Activated CD4-positive, alpha-beta T cell treated with anti-CD3 and anti-CD28 coated beads, Interleukin-10, Interleukin-2, amounts not matched to agents 100 ng/mL and 50 ng/mL, durations not matched to agents 16 hours and 8 hours (primary cell): Measurements from ENCODE around the gene PEPD.

Source experiments
- DNase-seq: peaks from one replicate; pipeline ENCODE4 v3.0.0-alpha.2; 2020

Gene PEPD

DNA sequence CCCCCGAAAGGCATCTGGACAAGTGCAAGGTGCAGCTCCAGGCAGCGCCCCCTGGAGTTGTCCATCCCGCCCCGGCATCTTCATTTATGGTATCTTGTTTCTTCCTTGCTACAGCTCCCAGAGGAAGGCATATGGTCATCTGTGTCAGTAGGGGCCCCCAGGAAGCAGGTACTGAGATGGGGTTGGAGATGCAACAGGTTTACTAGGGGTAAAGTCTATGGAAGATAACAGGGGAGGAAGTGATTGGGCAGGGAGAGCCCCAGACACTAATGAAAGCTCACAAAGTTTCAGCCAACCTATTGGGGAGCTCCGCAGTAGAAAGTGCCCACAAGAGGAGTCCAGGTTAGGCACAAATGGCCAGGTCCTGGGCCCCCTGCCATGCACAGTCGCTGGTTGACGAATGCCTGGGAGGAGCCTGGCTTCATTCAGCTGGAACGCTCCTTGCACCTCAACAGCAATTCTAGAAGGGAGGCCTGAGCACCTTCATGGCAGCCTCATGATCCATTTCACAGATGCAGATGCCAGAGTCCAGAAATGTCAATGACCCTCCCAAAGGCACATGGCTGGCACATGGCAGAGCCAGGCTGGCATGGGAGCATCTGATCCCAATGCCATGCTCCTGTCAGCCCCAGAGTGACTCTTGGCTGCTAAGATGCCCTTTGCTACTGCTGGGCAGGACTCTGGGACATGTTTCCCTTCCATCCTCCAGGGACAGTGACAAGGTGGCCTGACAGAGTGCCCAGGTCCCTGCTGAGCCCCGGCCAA is 23.8 kb upstream of the PEPD start:
- DNase-seq = no peak

DNA sequence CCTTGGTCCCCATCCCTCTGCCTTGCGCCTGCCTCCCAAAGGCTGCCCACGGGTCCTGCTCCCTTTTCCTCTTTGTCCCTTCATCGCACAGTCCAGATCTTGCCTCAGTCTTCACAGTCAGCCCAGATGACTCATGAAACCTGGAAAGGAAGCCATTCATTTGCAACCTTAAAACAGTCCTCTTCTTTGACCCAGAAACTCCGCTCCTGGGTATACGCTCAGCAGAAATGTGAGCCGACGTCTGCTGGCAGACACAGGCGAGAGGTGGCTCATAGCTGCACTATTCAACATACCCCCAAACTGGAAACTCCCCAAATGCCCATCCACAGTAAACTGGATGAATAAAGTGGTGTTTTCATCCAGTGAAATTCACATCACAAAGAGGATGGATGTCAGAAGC is 13.6 kb upstream of the PEPD start:
- DNase-seq = no peak

DNA sequence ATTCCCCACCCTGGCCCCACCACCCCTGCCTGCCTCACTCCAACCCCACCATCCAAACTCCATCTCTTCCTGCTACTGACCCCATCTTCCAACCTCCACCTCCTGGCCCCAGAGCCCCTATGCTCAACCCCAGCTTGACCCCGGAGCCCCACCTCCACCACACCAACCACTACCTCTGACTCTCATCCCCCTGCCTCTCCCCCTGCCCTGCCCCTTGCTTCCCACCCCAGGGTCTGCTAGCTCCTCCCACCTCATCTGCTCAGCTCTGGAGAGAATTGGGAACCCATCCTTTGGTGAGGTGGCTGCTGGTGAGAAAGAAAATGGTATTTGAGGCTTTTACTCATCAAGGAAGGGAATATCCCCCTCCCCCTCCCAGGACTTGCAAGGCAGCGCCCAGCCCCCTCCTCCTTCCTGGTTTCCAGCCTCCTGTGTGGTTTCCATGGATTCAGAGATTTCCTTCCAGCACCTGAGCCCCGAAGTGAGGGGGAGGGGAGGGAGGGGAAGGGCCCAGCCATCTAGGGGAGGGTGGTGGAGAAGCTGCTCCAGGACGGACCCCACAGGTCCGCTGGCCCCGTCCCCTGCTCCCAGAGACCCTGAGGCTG is 11.4 kb upstream of the PEPD start:
- DNase-seq = no peak

DNA sequence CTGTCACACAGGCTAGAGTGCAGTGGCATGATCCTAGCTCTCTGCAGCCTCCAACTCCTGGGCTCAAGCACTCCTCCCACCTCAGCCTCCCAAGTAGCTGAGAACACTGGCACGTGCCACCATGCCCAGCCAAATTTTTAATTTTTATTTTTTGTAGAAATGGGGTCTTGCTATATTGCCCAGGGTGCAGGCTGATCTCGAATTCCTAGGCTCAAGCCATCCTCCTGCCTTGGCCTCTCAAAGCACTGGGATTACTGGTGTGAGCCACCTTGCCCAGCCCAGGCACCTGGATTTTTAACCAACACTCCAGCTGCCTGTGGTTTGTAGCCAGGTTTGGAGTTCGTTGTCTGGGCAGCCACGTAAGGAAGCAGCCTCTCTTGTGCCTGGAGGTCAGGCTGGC is 9.3 kb upstream of the PEPD start:
- no peak for DNase-seq

DNA sequence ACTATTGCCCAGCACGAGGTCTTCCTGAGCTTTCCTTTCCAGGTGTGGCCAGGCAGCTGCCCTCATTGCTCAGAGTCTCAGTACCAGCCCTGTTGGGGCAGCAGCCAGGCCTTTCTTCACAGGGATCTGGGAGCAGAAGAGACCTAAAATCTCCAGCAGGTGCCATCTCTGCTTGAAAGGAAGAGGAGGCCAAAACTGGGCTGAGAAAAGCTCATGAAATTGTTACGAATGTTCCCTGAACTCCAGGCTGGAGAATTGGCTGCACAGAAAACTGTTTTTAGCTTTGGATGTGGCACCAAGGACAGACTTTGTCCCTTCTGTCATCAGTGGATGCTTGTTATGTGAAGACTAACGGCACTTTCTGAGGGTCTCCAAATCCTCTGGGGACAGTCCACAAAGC is 8.7 kb upstream of the PEPD start:
- DNase-seq = no peak

DNA sequence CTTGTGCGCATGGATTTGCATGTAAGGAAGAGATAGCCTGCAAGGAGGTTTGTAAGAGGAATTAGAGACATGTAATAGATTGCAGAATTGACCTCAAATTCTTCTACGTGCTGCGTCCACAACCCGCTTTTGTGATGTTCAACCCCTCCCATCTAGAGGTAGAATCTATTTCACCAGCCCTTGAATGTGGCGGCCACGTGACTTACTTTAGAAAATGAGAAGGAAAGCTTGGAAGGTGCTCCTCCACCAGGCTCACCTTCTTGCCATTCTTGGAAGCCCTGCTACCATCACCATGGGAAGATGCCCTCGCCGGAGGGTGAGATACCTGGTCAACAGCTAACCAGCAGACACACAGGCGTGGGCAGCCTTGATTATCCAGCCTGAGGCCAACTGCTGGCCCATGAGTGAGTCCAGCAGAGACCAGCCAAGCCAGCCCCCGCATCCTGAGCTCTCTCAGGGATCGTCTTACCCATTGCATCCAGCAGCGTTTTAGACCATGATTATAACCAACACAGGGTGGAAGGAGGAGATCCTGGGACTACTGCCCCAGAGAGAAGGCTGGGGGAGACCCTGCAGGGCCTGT is 7.6 kb upstream of the PEPD start:
- DNase-seq = no peak

DNA sequence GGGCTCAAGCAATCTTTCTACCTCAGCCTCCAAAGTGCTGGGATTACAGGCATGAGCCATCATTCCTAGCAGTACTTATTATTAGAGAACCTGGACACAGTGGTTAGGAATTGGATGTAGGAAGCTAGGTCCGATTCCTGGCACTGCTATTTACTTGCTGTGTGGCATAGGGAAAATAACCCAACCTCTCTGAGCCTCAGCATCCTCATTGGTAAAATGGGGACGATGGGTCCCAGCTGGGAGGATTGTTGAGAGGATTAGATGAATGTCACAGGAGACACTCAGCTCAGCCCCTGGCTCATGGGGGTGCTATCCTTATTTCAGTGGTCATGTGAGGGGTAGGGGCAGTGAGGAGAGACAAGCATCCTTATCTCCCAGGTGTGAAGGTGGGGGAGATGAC is 6.8 kb upstream of the PEPD start:
- no peak for DNase-seq

DNA sequence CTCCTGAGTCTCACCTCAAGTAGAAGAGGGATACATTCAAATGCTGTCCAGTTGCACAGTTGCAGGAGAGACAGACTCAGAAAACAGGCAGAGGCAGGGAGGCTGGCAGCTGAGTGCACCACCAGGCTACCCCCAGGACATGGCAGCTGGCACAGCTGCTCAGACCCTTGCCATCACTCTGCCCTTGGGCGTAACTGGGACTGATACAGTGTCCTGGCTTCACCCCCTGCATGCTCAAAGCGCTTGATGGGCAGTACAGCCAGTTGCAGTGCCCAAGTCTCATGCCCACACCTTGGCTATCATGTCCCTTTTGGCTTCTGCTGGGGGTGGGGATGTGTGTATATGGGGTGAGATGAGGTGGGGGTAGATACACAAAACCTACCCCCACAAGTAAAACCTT is 5.5 kb upstream of the PEPD start:
- no peak for DNase-seq

DNA sequence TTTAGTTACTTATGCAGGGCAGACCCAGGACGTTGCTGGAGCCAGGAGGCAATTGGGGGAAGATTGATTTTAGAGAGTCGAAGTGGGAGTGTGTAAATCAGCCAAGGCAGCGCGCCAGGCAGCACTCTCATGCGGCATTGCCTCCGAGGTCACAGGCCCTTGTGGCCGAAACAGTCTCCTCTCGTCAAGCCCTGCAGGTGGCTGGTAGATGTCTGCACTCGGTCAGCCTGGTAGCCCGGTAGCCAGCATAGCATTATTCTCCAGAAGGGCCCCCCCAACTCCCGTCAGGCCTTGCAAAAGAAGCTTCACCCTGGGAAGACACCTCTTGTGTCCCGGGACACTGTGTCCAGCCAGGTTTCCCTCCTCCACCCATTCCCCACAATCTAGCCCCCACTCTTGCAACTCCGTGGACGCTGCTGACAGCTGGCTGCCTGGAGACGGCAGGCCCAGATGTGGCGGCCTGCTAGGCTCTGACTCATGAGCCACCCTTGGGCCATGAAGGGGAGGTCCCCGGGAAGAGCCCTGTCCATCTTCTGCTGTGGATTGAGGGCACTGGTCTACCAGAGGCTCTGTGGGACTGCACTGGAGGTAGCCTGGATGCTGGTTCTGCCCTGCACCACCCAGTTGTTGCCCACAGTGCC is 2.6 kb upstream of the PEPD start:
- DNase-seq = no peak

DNA sequence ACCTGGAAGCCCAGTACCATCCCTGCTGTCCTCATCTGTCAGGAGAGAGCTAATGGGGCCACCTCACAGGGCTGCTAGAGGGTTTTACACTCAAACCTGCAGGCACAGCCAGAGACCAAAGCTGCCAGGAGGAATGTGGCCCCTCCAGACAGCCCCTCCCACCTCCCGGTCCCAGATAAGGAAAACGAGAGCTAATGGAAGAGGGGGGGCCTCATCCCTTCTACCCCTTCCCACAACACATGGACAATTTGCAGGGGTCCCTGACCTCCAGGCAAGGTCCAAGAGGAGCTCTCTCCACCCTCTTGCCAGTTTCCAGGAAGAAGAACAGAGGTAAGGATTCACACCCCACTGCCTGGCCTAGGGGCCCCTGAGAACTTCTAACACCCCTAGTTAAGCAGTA is 1.6 kb upstream of the PEPD start:
- no peak for DNase-seq

DNA sequence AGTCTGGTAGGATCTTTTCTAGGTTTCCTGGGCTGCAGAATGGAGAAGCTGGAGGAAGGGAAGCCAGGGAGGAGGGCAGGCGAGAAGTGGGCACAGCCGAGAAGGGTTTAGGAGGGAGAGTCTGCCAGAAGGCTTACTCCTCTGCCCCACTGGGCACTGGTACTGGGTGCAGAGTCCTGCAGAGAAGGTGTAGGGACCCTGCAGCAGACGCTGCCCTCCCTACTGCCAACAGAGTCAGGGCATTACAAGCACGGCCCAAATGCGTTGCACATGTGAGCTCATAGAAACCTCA is 726 bp upstream of the PEPD start:
- DNase-seq = no peak

DNA sequence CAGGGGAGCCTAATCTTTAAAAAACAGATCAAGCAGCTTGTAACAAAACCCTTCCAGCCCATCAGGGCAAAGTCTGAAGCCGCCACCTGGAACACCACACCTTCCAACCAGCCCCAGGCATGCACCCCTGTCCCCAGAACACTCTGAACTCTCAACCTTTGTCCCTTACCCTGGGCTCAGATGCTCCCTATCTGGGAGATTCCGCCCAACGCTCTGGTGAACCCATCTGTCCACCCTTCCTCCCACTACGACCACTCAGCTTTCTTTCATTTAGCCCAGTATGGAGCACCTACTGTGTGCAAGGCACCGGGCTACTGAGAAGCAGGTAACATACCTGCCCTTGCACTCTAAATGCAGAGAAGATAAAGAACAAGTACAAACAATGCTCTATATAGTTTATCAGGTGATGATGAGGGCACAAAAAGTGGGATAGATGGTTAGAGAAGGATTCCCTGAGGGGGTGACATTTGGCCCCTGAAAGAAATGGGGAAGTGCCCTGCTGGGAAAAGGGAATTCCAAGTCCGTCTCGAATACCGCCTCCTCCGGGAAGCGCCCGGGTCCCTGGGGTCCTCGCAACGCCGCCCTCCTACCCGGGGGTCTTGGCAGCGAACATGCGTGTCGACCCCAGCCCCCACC is 629 bp downstream of the PEPD start:
- no peak for DNase-seq

DNA sequence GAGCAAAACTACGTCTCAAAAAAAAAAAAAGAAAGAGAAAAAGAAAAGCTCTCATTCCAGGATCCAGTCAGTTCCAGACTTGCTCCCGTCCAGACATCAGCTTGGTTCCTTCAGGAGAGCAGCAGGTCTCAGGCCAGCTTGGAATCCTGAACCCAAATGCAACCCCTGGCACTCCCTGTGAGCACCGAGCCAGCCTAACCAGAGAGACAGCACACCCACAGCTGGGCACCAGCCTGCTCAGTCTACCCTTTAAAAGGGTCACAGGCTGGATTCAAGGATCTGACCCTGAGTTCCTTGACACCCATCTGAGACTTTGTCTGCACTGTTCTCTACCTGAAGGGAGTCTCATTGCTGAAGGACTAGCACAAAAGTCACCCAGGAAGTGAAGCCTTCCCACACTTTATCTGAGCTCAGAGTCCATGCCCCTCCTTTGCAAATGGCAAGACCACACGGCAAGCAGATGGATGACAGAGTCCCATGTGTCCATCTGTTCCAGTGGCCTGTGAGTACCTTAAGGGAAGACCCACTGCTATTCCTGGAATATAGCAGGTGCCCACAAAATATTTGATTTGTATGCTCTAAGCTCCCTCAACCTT is 1.4 kb downstream of the PEPD start:
- DNase-seq = no peak

DNA sequence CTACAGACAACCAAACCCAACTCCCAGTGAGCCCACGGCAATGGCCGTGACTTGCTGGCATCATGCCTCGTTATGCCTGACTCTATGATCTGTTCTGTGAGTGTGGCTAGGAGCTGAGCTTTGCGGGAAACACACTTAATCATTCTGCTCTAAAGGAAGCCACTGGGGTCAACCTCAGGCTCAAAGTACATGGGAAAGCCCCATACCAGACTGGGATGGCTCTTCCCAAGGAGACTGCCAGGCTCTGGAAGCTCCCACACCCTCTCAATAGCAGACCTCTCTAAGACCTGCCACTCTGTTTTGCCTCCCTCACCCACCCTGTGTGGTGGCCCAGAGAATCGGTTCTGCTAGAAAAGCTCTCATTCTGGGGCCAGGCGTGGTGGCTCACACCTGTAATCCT is 2.2 kb downstream of the PEPD start:
- DNase-seq = no peak

DNA sequence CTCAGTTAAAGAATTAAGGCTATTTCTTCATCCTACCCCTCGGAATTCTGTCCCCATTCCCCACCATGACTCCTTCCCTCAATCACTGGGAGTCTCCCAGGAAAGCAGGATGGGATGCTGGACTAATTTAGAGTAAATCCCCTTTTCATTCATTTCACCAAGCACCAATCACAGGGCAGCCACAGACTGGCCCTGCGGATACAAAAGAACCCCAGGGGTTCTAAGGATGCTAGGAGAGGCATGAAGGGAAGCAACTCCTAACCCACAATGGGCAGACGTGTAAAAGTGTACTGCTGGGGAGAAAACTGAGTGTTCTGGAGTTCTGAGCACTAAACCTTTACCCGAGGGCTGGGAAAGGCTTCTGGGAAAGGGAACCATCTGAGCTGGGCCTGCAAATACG is 3.0 kb downstream of the PEPD start:
- no peak for DNase-seq

DNA sequence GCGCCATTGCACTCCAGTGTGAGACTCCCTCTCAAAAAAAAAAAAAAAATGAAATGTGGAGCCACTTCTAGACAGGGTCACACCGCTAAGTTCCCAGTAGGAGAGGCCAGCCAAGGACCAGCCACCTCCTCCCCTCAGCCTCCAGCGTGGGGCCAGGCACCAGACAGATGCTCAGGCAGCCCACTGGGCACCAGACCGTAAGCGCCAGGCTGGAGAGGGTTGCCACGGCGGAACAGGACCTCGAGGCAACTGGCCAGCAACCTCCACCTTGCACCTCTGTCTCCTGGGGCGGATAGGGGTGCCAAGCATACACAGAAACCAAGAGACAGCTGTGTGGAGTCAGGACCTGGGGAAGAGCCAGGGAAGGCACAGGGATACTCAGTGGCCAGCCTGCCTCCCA is 3.7 kb downstream of the PEPD start:
- no peak for DNase-seq

DNA sequence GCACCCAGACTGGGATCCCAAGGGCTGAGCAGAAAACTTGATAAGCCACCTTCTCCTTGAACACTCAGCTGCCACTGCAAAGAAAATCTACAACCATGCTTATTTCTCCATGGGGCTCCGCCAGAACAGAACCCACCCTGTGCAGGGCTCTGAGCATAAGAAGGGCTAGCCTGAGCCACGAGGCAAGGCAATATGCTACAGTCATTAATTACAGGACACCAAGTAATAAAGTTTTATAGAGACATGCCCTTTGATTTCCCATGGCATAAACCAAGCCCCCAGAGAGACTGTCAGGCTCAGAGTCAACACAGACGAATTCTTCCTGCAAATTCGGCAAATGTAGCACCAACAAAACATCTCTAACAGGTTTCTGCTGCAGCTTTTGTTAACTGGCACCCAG is 5.7 kb downstream of the PEPD start:
- DNase-seq = no peak

DNA sequence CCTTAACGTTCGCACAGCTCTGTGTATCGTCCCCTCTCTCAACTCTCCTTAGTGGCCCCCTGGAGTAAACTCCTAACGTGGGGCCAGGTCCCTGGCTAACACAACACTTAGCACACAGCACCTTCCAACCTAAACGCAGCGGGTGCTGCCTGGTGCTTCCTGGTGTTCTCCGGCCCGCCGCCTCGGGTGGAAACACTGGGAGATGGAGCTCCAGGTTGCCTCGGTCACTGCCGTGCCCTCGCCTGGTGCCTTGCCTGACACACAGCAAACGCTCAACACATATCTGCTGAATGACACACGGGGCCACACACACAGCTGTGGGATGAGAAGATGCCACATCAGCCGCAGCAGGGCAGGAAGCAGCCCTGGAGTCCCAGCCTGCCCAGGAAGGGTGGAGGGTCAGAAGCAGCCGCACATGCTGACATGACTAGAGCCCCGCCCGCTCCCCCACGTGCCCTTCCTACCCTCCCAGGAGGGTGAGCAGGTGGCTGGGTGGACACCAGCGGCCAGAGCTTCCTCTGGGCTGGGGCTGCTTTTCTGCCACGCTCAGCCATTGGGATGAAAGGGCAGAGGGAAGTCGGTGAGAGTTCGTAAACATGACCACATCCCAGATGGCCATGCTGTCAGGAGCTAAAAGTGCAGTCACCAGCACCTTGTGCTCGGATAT is 6.6 kb downstream of the PEPD start:
- peak; percentile 26 for DNase-seq

DNA sequence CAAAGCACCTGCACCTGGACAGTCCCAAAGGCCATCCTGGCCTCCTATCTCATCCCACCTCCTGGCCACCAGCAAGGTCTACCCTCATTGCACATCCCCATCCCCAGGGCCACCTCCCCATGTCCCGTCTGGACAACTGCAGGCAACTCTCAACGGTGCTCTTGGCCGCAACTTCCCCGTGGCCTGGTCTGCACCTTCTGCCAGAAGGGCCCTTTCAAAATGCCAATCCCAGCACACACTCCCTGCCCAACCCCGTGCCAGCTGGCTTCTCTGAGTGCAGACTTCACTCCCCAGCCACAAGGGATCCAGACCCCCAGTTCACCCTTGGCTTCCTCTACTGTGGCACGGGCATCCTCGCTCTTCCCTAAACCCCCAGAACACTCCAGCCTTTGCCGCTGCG is 8.2 kb downstream of the PEPD start:
- no peak for DNase-seq

DNA sequence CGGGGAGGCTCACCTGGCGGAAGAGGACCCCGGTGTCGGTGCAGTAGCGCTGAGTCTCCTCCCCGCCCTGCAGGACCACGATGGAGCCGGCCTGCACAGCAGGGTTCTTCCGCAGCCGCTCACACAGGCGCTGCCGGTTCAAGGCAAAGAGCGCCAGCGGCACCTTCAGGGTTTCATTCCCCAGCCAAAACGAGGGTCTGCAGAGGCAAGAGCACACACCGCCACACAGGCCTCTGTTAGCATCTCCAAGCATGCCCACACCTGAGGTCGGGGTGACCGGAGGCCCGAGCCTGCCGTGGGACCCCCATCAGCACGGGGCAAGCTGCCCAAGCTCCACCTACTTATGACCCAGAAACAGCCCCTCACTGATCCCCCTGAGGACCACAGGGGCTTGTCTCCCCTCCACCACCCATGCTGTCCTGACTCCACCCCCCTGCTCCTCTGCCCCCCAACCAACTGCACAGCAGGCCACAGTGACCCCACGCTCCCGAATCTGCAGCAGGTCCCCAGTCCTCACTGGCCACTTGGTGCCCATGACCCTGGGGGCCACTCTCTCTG is 8.9 kb downstream of the PEPD start:
- no peak for DNase-seq

DNA sequence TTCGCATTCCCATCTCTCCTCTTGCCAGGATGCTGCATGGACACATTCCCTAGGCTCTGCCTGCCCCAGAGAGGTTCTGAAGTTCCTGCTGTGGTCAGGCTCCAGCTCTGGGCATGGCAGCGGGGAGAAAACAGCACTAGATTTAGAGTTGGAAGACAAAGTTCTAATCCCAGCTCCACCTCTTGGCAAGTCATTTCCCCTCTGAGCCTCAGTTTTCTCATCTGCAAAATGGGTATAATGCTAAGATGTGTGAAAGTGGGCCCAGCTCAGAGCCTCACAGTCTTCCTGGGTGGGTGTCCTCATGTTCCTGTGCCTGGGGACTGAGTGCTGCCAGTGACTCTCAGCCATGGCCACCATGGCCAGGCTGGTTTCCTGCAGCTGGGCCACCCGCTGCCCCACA is 9.6 kb downstream of the PEPD start:
- DNase-seq = no peak

DNA sequence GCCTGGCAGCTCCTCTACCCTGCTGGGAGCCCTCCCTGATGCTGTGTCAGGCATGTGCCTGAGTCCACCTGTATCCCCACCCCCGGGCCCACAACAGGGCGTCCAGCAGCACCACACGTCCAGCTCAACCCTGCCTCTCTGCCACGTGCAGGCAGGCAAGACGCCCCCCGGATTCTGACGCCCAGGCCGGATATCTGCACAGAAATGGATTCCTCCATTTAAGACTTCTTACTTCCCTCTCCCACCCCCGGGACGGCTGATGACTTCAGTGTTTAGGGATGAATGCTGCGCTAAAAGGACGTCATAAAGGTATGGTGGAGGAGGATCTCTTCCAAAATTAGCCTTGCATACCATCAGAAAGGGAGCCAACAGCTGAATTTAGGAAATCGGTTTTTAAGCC is 10.2 kb downstream of the PEPD start:
- no peak for DNase-seq
